ENCODE results near the gene SLC15A5. TPM values are rescaled to one million over a fixed set of nuclear protein-coding genes. Genes with fewer than 3 reads are reported as not detected.

Gene SLC15A5
- polyA plus RNA-seq, 1 of the 3 experiments (the other 2 are of a cell fraction) = not detected

DNA sequence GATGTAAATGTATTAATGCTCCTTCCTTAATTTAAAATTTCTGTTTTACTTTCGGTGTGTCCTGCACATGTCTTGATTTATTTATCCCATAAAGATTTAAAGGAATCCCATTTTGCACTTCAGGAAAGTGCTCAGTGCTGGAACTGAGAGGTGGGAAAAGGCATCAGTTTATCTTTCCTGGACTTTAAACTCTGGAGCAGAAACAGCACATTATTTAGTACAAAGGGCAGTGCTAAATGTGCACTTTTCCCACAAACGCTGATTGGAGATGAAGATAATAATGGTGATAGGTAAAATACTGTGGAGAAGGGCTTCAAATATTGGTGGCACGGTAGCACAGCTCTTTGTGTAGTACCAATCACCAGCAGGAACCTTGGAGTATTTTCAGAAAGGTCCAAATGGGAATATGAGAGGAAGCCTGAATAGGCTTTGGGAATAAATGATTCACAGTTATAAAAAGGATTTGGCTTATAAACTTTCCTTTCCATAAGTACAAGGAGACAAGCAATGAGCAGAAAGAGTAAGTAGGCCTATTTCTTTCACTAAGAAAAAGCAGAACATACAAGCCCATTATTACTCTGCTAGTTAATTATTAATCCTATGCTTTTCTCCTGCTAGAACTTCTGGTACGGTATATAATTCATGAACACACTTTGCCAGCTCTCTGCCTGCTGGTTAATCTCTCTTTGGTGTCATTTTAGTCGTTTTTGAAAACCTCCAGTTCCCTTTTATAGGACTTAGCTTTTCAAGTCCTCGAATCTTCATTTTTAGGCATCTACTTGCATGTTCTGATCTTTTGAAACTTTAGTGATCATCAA, 58.3 kb downstream of the SLC15A5 start:
- Histone ChIP-seq H3K79me2 (ENCODE audit: insufficient read depth) (no peaks in the 10 kb centered on the region), H3K27me3 (ENCODE audit: insufficient read depth) (no peaks in the 10 kb centered on the region), H3F3A (replicated peaks; ENCODE audit: insufficient read depth) (no peaks in the 10 kb centered on the region), H3K9ac (no peak overlapping the region), H3K9me3 (no peaks in the 10 kb centered on the region), H3K9me2 (no peaks in the 10 kb centered on the region), H3K4me1 (ENCODE audit: control insufficient read depth in 1 of 2, insufficient read depth in 2 of 2, low read depth in 1 of 2, low read length in 1 of 2) (no peaks in the 10 kb centered on the region), H4K20me1 (ENCODE audit: insufficient read depth) (no peaks in the 10 kb centered on the region), H3K36me3 (replicated peaks in 1 of 2; ENCODE audit: control insufficient read depth in 1 of 2, insufficient read depth in 2 of 2, low read length in 1 of 2) (no peaks in the 10 kb centered on the region), H3K4me3 (ENCODE audit: low read depth in 2 of 2, low read length in 1 of 2) (no peak overlapping the region), H2AFZ (ENCODE audit: low read depth) (no peak overlapping the region), H3K4me2 (no peak overlapping the region), H3K27ac (ENCODE audit: low read depth in 2 of 2, low read length in 1 of 2) (no peak overlapping the region)
- WGBS (ENCODE audit: low lambda C conversion rate) = 9% methylated on average over 6 of the region's 6 CpGs
- CTCF ChIA-PET = no interaction called here
- POLR2A ChIA-PET = no interaction called here
- no peak for DNase-seq
- no peak for TF ChIP-seq FOSL2 (IDR thresholded peaks at IDR 0.05; ENCODE audit: borderline replicate concordance, low read depth)
- TF ChIP-seq, protein P1, sequence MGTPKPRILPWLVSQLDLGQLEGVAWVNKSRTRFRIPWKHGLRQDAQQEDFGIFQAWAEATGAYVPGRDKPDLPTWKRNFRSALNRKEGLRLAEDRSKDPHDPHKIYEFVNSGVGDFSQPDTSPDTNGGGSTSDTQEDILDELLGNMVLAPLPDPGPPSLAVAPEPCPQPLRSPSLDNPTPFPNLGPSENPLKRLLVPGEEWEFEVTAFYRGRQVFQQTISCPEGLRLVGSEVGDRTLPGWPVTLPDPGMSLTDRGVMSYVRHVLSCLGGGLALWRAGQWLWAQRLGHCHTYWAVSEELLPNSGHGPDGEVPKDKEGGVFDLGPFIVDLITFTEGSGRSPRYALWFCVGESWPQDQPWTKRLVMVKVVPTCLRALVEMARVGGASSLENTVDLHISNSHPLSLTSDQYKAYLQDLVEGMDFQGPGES (IDR thresholded peaks at IDR 0.05; ENCODE audit: low read depth, low read length) = no peak
- TF ChIP-seq SMC3 (IDR thresholded peaks at IDR 0.05; ENCODE audit: low read depth, low read length) = no peak
- no peak for TF ChIP-seq GABPA (IDR thresholded peaks at IDR 0.05; ENCODE audit: low read depth)
- TF ChIP-seq RAD21 (IDR thresholded peaks at IDR 0.05; ENCODE audit: low read length) = no peak
- TF ChIP-seq, protein P2, sequence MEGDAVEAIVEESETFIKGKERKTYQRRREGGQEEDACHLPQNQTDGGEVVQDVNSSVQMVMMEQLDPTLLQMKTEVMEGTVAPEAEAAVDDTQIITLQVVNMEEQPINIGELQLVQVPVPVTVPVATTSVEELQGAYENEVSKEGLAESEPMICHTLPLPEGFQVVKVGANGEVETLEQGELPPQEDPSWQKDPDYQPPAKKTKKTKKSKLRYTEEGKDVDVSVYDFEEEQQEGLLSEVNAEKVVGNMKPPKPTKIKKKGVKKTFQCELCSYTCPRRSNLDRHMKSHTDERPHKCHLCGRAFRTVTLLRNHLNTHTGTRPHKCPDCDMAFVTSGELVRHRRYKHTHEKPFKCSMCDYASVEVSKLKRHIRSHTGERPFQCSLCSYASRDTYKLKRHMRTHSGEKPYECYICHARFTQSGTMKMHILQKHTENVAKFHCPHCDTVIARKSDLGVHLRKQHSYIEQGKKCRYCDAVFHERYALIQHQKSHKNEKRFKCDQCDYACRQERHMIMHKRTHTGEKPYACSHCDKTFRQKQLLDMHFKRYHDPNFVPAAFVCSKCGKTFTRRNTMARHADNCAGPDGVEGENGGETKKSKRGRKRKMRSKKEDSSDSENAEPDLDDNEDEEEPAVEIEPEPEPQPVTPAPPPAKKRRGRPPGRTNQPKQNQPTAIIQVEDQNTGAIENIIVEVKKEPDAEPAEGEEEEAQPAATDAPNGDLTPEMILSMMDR (IDR thresholded peaks at IDR 0.05) = no peak
- TF ChIP-seq, protein P3, sequence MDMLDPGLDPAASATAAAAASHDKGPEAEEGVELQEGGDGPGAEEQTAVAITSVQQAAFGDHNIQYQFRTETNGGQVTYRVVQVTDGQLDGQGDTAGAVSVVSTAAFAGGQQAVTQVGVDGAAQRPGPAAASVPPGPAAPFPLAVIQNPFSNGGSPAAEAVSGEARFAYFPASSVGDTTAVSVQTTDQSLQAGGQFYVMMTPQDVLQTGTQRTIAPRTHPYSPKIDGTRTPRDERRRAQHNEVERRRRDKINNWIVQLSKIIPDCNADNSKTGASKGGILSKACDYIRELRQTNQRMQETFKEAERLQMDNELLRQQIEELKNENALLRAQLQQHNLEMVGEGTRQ (IDR thresholded peaks at IDR 0.05; ENCODE audit: borderline replicate concordance, low read depth, low read length) = no peak
- no peak for TF ChIP-seq SIN3A (IDR thresholded peaks at IDR 0.05; ENCODE audit: borderline replicate concordance, low read depth, low read length)
- TF ChIP-seq, protein P4, sequence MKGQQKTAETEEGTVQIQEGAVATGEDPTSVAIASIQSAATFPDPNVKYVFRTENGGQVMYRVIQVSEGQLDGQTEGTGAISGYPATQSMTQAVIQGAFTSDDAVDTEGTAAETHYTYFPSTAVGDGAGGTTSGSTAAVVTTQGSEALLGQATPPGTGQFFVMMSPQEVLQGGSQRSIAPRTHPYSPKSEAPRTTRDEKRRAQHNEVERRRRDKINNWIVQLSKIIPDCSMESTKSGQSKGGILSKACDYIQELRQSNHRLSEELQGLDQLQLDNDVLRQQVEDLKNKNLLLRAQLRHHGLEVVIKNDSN (IDR thresholded peaks at IDR 0.05; ENCODE audit: borderline replicate concordance, low read depth) = no peak
- TF ChIP-seq, protein P5, sequence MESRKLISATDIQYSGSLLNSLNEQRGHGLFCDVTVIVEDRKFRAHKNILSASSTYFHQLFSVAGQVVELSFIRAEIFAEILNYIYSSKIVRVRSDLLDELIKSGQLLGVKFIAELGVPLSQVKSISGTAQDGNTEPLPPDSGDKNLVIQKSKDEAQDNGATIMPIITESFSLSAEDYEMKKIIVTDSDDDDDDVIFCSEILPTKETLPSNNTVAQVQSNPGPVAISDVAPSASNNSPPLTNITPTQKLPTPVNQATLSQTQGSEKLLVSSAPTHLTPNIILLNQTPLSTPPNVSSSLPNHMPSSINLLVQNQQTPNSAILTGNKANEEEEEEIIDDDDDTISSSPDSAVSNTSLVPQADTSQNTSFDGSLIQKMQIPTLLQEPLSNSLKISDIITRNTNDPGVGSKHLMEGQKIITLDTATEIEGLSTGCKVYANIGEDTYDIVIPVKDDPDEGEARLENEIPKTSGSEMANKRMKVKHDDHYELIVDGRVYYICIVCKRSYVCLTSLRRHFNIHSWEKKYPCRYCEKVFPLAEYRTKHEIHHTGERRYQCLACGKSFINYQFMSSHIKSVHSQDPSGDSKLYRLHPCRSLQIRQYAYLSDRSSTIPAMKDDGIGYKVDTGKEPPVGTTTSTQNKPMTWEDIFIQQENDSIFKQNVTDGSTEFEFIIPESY (IDR thresholded peaks at IDR 0.05; ENCODE audit: borderline replicate concordance, low read depth) = no peak
- no peak for TF ChIP-seq TCF12 (IDR thresholded peaks at IDR 0.05)
- TF ChIP-seq EZH2phosphoT487 (IDR thresholded peaks at IDR 0.05; ENCODE audit: borderline replicate concordance, low read depth) = no peak
- no peak for TF ChIP-seq JUND (IDR thresholded peaks at IDR 0.05)
- TF ChIP-seq POLR2AphosphoS5 (IDR thresholded peaks at IDR 0.05; ENCODE audit: low read depth, low read length) = no peak
- no peak for TF ChIP-seq FOXJ3 (CRISPR knock-in tag; IDR thresholded peaks at IDR 0.05)
- TF ChIP-seq NFIC (IDR thresholded peaks at IDR 0.05; ENCODE audit: borderline replicate concordance) = no peak
